SU-DHL-6 (cell line): ENCODE measurements around the gene ATP10D.

Source experiments
- EZH2phosphoT487 ChIP-seq: fragments of 200-600 bp; sonication (generic), shearing (Covaris generic); conservative IDR thresholded peaks from 2 replicates; pipeline ENCODE4 v1.6.1; 2018; ENCODE audit warnings: mild to moderate bottlenecking, antibody characterized with exemption, low read length, moderate library complexity, mixed read lengths
- TF ChIP-seq, protein P1 (sequence below): fragments of 200-600 bp; sonication (generic); IDR thresholded peaks from one replicate; pipeline ENCODE4 v1.5.1; 2017; ENCODE audit warnings: antibody characterized with exemption, mild to moderate bottlenecking, low read length, moderate library complexity; ENCODE audit not compliant: insufficient read depth, poor library complexity, severe bottlenecking

DNA sequence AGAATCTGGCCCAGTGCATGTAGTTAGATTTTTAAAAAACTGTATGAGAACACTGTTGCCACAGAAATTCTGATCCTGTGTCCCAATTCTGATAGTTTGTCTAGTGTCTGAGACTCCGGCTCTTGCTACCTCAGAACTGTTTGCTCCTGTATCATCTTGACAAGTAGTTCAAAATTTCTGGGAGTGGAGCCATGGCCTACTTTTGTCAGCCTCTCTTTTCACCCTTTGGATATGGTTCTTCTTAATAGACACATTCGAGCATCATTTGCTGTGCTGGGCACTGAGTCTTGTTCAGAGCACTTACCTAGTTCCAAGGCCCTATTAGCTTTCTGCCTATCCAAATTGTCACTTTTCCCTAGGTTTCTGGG, 46.9 kb downstream of the ATP10D start:
- TF ChIP-seq, protein P1, sequence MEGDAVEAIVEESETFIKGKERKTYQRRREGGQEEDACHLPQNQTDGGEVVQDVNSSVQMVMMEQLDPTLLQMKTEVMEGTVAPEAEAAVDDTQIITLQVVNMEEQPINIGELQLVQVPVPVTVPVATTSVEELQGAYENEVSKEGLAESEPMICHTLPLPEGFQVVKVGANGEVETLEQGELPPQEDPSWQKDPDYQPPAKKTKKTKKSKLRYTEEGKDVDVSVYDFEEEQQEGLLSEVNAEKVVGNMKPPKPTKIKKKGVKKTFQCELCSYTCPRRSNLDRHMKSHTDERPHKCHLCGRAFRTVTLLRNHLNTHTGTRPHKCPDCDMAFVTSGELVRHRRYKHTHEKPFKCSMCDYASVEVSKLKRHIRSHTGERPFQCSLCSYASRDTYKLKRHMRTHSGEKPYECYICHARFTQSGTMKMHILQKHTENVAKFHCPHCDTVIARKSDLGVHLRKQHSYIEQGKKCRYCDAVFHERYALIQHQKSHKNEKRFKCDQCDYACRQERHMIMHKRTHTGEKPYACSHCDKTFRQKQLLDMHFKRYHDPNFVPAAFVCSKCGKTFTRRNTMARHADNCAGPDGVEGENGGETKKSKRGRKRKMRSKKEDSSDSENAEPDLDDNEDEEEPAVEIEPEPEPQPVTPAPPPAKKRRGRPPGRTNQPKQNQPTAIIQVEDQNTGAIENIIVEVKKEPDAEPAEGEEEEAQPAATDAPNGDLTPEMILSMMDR, result no peak
- TF ChIP-seq EZH2phosphoT487, result no peak
